IMR-90 (cell line): ENCODE data around the gene HDAC9.

Source experiments
- BHLHE40 ChIP-seq: fragments of 150-350 bp; IDR thresholded peaks from 2 replicates; pipeline ENCODE4 v1.6.1; 2016; ENCODE audit warnings: mild to moderate bottlenecking, low read depth, low read length
- POLR2A ChIP-seq: IDR thresholded peaks from 2 replicates; pipeline ENCODE4 v1.6.1; 2012; ENCODE audit warnings: mild to moderate bottlenecking, low read depth, low read length
- RAD21 ChIP-seq: IDR thresholded peaks from 2 replicates; pipeline ENCODE4 v1.6.1; 2012; ENCODE audit warnings: low read length, improper control_type of control experiment
- SMC3 ChIP-seq: fragments of 150-350 bp; IDR thresholded peaks from 2 replicates; pipeline ENCODE4 v1.6.1; 2016; ENCODE audit warnings: low read depth, mild to moderate bottlenecking, antibody characterized with exemption, low read length, moderate library complexity
- TF ChIP-seq, protein P1 (sequence below): conservative IDR thresholded peaks from 2 replicates; pipeline ENCODE4 v1.5.1; 2012; ENCODE audit warnings: mild to moderate bottlenecking, low read depth, low read length, improper control_type of control experiment

DNA sequence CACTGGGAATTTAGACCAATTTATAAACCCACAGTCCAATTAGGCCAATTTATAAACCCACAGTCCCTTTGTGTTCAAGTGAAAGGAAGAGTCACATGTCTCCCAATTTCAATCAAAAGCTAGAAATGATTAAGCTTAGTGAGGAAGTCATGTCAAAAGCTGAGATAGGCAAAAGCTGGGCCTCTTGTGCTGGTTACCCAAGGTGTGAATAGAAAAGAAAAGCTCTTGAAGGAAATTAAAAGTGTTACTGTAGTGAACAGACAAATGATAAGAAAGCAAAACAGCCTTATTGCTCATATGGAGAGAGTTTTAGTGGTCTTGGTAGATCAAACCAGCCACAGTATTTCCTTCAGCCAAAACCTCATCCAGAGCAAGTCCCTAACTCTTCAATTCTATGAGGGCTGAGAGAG, 245.0 kb downstream of the HDAC9 start:
- TF ChIP-seq, protein P1, sequence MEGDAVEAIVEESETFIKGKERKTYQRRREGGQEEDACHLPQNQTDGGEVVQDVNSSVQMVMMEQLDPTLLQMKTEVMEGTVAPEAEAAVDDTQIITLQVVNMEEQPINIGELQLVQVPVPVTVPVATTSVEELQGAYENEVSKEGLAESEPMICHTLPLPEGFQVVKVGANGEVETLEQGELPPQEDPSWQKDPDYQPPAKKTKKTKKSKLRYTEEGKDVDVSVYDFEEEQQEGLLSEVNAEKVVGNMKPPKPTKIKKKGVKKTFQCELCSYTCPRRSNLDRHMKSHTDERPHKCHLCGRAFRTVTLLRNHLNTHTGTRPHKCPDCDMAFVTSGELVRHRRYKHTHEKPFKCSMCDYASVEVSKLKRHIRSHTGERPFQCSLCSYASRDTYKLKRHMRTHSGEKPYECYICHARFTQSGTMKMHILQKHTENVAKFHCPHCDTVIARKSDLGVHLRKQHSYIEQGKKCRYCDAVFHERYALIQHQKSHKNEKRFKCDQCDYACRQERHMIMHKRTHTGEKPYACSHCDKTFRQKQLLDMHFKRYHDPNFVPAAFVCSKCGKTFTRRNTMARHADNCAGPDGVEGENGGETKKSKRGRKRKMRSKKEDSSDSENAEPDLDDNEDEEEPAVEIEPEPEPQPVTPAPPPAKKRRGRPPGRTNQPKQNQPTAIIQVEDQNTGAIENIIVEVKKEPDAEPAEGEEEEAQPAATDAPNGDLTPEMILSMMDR, result no peak
- TF ChIP-seq POLR2A (no peak), BHLHE40 (no peak), RAD21 (no peak), SMC3 (no peak)
